Ishikawa (cell line): Measurements from ENCODE around the gene CPSF6.

Source experiments
- CEBPB ChIP-seq: IDR thresholded peaks from 2 replicates; pipeline ENCODE4 v1.6.1; 2012
- CREB1 ChIP-seq: IDR thresholded peaks from 2 replicates; pipeline ENCODE4 v1.6.1; 2012; ENCODE audit warnings: low read depth
- EGR1 ChIP-seq: IDR thresholded peaks from 2 replicates; pipeline ENCODE4 v1.6.1; 2012
- EP300 ChIP-seq: IDR thresholded peaks from 2 replicates; pipeline ENCODE4 v1.6.1; 2012; ENCODE audit warnings: borderline replicate concordance
- FOXM1 ChIP-seq: IDR thresholded peaks from 2 replicates; pipeline ENCODE4 v1.6.1; 2012; ENCODE audit warnings: low read depth, borderline replicate concordance
- NFIC ChIP-seq: IDR thresholded peaks from 2 replicates; pipeline ENCODE4 v1.6.1; 2012
- RAD21 ChIP-seq: IDR thresholded peaks from 2 replicates; pipeline ENCODE4 v1.6.1; 2012; ENCODE audit warnings: low read depth
- TAF1 ChIP-seq: IDR thresholded peaks from 2 replicates; pipeline ENCODE4 v1.6.1; 2012; ENCODE audit warnings: low read depth, mild to moderate bottlenecking
- TCF12 ChIP-seq: IDR thresholded peaks from 2 replicates; pipeline ENCODE4 v1.6.1; 2012; ENCODE audit warnings: low read depth
- TEAD4 ChIP-seq: IDR thresholded peaks from 2 replicates; pipeline ENCODE4 v1.6.1; 2012
- YY1 ChIP-seq: IDR thresholded peaks from 2 replicates; pipeline ENCODE4 v1.6.1; 2012; ENCODE audit warnings: low read depth
- ZBTB7A ChIP-seq: IDR thresholded peaks from 2 replicates; pipeline ENCODE4 v1.6.1; 2012; ENCODE audit warnings: low read depth
- TF ChIP-seq, protein P1 (sequence below): IDR thresholded peaks from 2 replicates; pipeline ENCODE4 v1.6.1; 2012
- TF ChIP-seq, protein P2 (sequence below): IDR thresholded peaks from 2 replicates; pipeline ENCODE4 v1.6.1; 2012; ENCODE audit warnings: low read depth, mild to moderate bottlenecking
- TF ChIP-seq, protein P3 (sequence below): IDR thresholded peaks from 2 replicates; pipeline ENCODE4 v1.6.1; 2012

The CPSF6 gene

DNA sequence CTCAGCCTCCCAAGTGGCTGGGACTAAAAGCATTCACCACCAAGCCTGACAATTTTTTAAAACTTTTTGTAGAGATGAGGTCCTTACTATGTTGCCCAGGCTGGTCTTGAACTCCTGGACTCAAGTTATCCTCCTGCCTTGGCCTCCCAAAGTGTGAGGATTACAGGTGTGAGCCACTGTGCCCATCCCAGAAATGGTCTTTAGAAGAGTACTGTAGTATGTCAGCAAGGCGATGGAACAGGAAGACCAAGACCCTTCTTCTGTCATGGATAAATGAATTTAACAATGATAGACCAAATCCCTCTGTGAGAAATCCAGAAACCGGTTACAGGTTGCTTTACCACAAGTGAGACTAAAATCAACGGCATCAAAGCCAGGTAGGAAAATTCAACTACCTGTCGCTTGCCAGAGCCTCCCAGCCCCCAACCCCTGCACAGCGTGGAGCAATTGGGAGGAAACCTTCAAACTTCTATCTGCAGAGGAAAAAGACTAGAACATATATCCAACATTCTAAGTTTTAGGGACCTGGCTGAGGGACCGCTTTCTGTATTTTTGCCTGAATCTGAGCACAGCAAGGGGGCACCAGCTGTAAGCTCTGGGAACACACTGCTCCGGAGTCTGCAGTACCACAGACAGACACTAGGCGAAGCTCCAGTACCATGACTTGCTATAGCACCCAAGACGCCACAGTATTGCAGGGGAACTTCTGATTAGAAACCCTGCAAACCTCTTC is 51.3 kb downstream of the CPSF6 start:
- TF ChIP-seq, protein P1, sequence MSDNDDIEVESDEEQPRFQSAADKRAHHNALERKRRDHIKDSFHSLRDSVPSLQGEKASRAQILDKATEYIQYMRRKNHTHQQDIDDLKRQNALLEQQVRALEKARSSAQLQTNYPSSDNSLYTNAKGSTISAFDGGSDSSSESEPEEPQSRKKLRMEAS = no peak
- TF ChIP-seq RAD21 (peak; percentile 98), EGR1 (no peak)

DNA sequence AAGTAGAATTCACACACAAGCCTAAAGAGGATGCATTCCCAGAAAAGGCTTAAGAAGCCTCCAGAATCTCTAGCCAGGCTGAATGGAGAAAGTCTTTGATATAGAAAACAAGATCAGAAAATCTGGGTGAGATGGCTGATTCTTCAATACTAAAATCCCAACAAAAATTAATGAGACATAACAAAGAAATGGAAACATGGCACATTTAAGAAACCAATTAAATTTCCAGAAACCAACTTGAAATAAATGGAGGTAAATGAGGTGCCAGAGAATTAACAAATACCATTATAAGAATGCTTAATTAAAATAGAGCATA is 51.9 kb downstream of the CPSF6 start:
- TF ChIP-seq TAF1 (no peak), EP300 (no peak), RAD21 (no peak), TEAD4 (no peak), CREB1 (no peak), EGR1 (no peak), YY1 (no peak), NFIC (no peak), TCF12 (no peak), CEBPB (no peak), FOXM1 (no peak), ZBTB7A (no peak)
- TF ChIP-seq, protein P1 = no peak
- TF ChIP-seq, protein P2, sequence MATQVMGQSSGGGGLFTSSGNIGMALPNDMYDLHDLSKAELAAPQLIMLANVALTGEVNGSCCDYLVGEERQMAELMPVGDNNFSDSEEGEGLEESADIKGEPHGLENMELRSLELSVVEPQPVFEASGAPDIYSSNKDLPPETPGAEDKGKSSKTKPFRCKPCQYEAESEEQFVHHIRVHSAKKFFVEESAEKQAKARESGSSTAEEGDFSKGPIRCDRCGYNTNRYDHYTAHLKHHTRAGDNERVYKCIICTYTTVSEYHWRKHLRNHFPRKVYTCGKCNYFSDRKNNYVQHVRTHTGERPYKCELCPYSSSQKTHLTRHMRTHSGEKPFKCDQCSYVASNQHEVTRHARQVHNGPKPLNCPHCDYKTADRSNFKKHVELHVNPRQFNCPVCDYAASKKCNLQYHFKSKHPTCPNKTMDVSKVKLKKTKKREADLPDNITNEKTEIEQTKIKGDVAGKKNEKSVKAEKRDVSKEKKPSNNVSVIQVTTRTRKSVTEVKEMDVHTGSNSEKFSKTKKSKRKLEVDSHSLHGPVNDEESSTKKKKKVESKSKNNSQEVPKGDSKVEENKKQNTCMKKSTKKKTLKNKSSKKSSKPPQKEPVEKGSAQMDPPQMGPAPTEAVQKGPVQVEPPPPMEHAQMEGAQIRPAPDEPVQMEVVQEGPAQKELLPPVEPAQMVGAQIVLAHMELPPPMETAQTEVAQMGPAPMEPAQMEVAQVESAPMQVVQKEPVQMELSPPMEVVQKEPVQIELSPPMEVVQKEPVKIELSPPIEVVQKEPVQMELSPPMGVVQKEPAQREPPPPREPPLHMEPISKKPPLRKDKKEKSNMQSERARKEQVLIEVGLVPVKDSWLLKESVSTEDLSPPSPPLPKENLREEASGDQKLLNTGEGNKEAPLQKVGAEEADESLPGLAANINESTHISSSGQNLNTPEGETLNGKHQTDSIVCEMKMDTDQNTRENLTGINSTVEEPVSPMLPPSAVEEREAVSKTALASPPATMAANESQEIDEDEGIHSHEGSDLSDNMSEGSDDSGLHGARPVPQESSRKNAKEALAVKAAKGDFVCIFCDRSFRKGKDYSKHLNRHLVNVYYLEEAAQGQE = no peak
- TF ChIP-seq, protein P3, sequence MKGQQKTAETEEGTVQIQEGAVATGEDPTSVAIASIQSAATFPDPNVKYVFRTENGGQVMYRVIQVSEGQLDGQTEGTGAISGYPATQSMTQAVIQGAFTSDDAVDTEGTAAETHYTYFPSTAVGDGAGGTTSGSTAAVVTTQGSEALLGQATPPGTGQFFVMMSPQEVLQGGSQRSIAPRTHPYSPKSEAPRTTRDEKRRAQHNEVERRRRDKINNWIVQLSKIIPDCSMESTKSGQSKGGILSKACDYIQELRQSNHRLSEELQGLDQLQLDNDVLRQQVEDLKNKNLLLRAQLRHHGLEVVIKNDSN = no peak

DNA sequence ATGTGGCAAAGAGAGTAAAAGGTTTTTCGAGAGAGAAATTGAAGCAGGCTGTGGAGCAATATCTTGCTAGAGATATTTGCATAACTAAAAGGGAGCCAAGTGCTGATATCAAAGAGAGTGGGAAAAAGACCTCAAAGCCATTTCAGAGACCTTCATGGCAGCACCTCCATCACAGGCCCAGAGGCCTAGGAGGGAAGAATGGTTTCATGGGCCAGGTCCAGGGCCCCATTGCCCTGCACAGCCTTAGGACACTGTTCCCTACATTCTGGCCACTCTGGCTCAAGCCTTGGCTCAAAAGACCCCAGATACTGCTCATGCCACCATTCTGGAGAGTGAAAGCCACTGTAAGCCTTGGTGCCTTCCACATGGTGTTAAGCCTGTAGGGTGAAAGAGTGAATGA is 58.8 kb downstream of the CPSF6 start:
- TF ChIP-seq RAD21 (no peak), EGR1 (no peak), YY1 (no peak), FOXM1 (no peak), CREB1 (no peak), NFIC (no peak), TCF12 (no peak), CEBPB (no peak)
- TF ChIP-seq, protein P2 = no peak
- TF ChIP-seq, protein P3 = no peak
- TF ChIP-seq, protein P1 = no peak

DNA sequence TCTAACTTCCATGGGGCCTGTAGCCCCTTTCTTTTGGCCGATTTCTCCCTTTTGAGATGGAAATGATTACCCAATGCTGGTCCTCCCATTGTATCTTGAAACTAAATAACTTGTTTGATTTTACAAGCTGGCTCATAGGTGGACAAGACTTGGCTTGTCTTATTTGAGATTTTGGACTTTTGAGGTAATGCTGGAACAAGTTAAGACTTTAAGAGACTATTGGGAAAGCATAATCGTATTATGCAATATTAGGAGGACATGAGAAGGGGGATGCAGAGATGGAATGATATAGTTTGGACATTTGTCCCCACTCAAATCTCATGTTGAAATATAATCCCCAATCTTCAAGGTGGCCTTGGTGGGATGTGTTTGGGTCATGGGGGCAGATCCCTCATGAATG is 59.6 kb downstream of the CPSF6 start:
- TF ChIP-seq, protein P2 = no peak
- TF ChIP-seq CREB1 (no peak), YY1 (no peak), RAD21 (no peak), FOXM1 (no peak), NFIC (no peak), TCF12 (no peak), EP300 (no peak)
- TF ChIP-seq, protein P3 = no peak
- TF ChIP-seq, protein P1 = no peak
